Stomach (tissue), 4 donors: ENCODE measurements around the gene CROT.

Experiments
- CTCF ChIP-seq, 7 experiments: fragments of 450-650 bp in 4 of 7; fragments of 200-600 bp in 3 of 7; sonication (generic) in 3 of 7; IDR thresholded peaks; one replicate each; pipeline ENCODE4 v1.5.1; 2016 to 2019; ENCODE audit warnings: antibody characterized with exemption in 7 of 7, control low read depth in 2 of 7, mild to moderate bottlenecking in 1 of 7
- EP300 ChIP-seq: sonication (generic); formaldehyde crosslinking; IDR thresholded peaks from one replicate; pipeline ENCODE4 v1.6.1; 2017; ENCODE audit warnings: antibody characterized with exemption
- POLR2A ChIP-seq, 4 donors: fragments of 450-650 bp; IDR thresholded peaks; one replicate each; pipeline ENCODE4 v1.6.1; 2016; ENCODE audit warnings: antibody characterized with exemption in 4 of 4, control low read depth in 2 of 4, mild to moderate bottlenecking in 1 of 4, moderate library complexity in 1 of 4
- POLR2AphosphoS5 ChIP-seq, 3 donors: sonication (generic); formaldehyde crosslinking; IDR thresholded peaks; one replicate each; pipeline ENCODE4 v1.6.1; 2016; ENCODE audit warnings: antibody characterized with exemption in 3 of 3

- TF ChIP-seq CTCF (IDR thresholded peaks at IDR 0.05) (no peak), POLR2A (IDR thresholded peaks at IDR 0.05) (no peak), EP300 (no peak), POLR2AphosphoS5 (IDR thresholded peaks at IDR 0.05) (no peak)
These were observed 19.7 kb upstream of the CROT start for GRCh38 chr7:87325576-87326370.
